ENCODE measurements around the gene SERINC1. TPM values are rescaled to one million over a fixed set of nuclear protein-coding genes. Genes with fewer than 3 reads are reported as not detected.

The SERINC1 gene
- 178 and 204 TPM in 2 replicates for total RNA-seq

DNA sequence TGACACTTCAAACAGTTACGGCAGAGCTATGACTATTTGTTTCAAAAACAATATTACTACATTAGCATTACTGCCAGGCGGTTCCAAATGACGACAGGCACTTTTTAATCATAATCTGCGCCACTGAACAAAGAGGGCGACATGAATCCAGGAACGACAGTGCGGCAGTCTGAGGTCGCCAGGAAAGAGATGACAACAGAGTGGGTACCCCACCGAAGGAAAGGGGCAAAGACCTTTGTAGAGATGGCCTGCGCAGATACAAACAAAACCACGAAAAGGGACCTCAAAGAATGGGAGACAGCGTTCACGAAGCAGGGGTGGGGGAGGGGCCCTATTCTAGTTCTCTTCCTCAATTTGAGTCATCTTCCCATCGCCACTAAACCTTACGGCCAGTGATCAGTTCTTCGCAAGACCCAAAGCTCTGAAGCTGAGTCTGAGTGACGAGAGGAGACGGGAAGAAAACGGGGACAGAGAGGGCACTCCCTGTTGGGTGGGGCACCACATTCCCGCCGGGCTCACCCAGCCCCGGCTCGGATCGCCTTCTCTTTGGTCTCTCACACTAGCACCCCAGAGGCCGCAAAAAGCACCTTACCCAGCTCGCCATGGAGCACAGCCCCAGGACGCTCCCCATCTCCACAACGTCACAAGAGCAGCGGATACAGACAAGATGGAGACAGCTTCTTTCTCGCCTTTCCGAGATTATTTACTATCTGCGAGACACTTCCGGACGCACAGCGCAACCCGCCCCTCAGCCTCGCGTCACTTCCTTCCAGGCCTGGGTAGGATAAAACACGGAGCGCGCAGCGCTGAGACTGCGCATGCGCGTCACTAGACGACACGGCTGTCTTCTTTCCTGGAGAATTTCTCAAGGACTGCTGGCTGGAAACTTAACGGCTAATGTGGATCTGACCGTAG, at the start of gene SERINC1:
Gene SERINC1 (minus strand): TSS at position 701 of the 915 bp plus-strand sequence. CDS start 70 bp downstream, at position 631.

DNA sequence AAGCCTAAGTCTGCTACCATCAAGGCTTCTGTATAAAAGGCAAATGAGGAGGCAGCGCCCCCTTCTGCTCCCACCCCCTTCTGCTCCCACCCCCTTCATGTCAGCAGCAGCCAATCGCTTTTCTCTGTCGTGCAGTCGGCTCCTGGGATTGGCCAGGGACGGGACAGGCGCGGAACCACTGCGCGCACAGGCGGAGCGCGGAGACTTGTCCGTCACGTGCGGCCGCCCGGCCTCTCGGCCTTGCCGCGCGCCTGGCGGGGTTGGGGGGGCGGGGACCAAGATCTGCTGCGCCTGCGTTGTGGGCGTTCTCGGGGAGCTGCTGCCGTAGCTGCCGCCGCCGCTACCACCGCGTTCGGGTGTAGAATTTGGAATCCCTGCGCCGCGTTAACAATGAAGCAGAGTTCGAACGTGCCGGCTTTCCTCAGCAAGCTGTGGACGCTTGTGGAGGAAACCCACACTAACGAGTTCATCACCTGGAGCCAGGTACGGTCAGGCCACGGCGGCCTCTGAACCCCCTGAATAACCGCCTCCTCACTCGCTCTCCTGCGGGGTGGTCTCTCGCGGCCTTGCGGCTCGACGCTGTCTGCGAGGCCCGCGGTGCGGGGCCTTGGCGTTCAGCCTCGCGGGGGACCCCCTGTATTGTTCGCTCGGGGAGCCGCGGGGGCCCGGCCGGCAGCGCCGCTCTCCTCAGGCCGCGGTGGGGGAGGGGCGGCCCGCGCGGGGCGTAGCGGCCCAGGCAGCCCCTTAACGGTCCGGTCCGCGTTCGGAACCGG, 72.1 kb downstream of the SERINC1 start, which contains the start of gene HSF2:
Gene HSF2 (plus strand): TSS at position 305 of the 773 bp plus-strand sequence. CDS start 86 bp downstream, at position 391.

Other genes with a start within 250 kb of the SERINC1 start
- 12.8 and 14.6 TPM in 2 replicates for gene HSF2, start 72.2 kb downstream of the SERINC1 start, total RNA-seq
- 0.90 and 3.1 TPM in 2 replicates for gene PKIB, start 138.6 kb upstream of the SERINC1 start, total RNA-seq

All from cardiac atrium fibroblast (primary cell).